Mesenchymal stem cell (in vitro differentiated cells and primary cell): ENCODE measurements around the gene SPNS1.

Source experiments
- DNase-seq: peaks from one replicate; pipeline ENCODE4 v3.0.0-alpha.2; 2013
- H2AFZ ChIP-seq: one replicate; pipeline ENCODE4 v1.6.1; 2013; ENCODE audit warnings: low read depth, mild to moderate bottlenecking, control low read depth, inconsistent platforms, low read length, moderate library complexity
- H2AK5ac ChIP-seq: 2 replicates; pipeline ENCODE4 v1.6.1; 2013; ENCODE audit warnings: low read length, moderate library complexity, mild to moderate bottlenecking, inconsistent platforms; ENCODE audit not compliant: severe bottlenecking
- H2BK120ac ChIP-seq: one replicate; pipeline ENCODE4 v1.6.1; 2013; ENCODE audit warnings: low read depth, mild to moderate bottlenecking, inconsistent platforms, low read length, moderate library complexity
- H2BK12ac ChIP-seq, 2 experiments: one replicate each; pipeline ENCODE4 v1.6.1; 2013; ENCODE audit warnings: inconsistent platforms in 2 of 2, low read length in 2 of 2, mild to moderate bottlenecking in 2 of 2, moderate library complexity in 2 of 2, control low read depth in 1 of 2
- H2BK15ac ChIP-seq: one replicate; pipeline ENCODE4 v1.6.1; 2013; ENCODE audit warnings: mild to moderate bottlenecking, low read depth, inconsistent platforms; ENCODE audit not compliant: poor library complexity, severe bottlenecking
- H2BK5ac ChIP-seq: 2 replicates; pipeline ENCODE4 v1.6.1; 2013; ENCODE audit warnings: low read depth, mild to moderate bottlenecking, low read length, control low read depth, inconsistent platforms; ENCODE audit not compliant: poor library complexity, severe bottlenecking
- H3K14ac ChIP-seq, 2 experiments: one replicate each; pipeline ENCODE4 v1.6.1; 2013; ENCODE audit warnings: inconsistent platforms in 2 of 2, low read length in 2 of 2, control low read depth in 1 of 2, mild to moderate bottlenecking in 1 of 2, moderate library complexity in 1 of 2
- H3K18ac ChIP-seq, 2 experiments: one replicate each; pipeline ENCODE4 v1.6.1; 2013; ENCODE audit warnings: inconsistent platforms in 2 of 2, low read length in 2 of 2, control low read depth in 1 of 2, low read depth in 1 of 2, mild to moderate bottlenecking in 1 of 2
- H3K23ac ChIP-seq, 2 experiments: one replicate each; pipeline ENCODE4 v1.6.1; 2013; ENCODE audit warnings: inconsistent platforms in 2 of 2, low read length in 2 of 2, mild to moderate bottlenecking in 2 of 2, moderate library complexity in 2 of 2, control low read depth in 1 of 2
- H3K27ac ChIP-seq: 2 replicates; pipeline ENCODE4 v1.5.1; 2013; ENCODE audit warnings: mild to moderate bottlenecking, moderate library complexity, low read length, control low read depth, inconsistent platforms; ENCODE audit not compliant: poor library complexity, severe bottlenecking
- H3K27me3 ChIP-seq, 2 experiments: 2 replicates each; pipeline versions ENCODE4 v1.6.1 to v1.7.0; 2013; ENCODE audit warnings: low read length in 2 of 2, mild to moderate bottlenecking in 2 of 2, moderate library complexity in 2 of 2, control low read depth in 1 of 2, inconsistent platforms in 1 of 2; ENCODE audit not compliant: control insufficient read depth in 1 of 2, insufficient read depth in 1 of 2
- H3K36me3 ChIP-seq, 2 experiments: 2 replicates each; pipeline versions ENCODE4 v1.6.1 to v1.7.0; 2013; ENCODE audit warnings: low read length in 2 of 2, control low read depth in 1 of 2, inconsistent platforms in 1 of 2, low read depth in 1 of 2, mild to moderate bottlenecking in 1 of 2; ENCODE audit not compliant: insufficient read depth in 2 of 2, control insufficient read depth in 1 of 2
- H3K4ac ChIP-seq, 2 experiments: one replicate each; pipeline ENCODE4 v1.6.1; 2013; ENCODE audit warnings: inconsistent platforms in 2 of 2, low read length in 2 of 2, mild to moderate bottlenecking in 2 of 2, moderate library complexity in 2 of 2, control low read depth in 1 of 2, low read depth in 1 of 2
- H3K4me1 ChIP-seq: 2 replicates; pipeline ENCODE4 v1.6.1; 2013; ENCODE audit warnings: low read depth, low read length, control low read depth; ENCODE audit not compliant: control insufficient read depth, insufficient read depth
- H3K4me2 ChIP-seq: 2 replicates; pipeline ENCODE4 v1.6.1; 2013; ENCODE audit warnings: low read length, mild to moderate bottlenecking, inconsistent platforms; ENCODE audit not compliant: poor library complexity, severe bottlenecking
- H3K4me3 ChIP-seq, 2 experiments: 2 replicates each; pipeline versions ENCODE4 v1.5.1 to v1.7.0; 2013; ENCODE audit warnings: low read length in 2 of 2, mild to moderate bottlenecking in 2 of 2, control low read depth in 1 of 2, low read depth in 1 of 2; ENCODE audit not compliant: insufficient read depth in 1 of 2
- H3K79me1 ChIP-seq: replicated peaks from 2 replicates; pipeline ENCODE4 v1.6.1; 2013; ENCODE audit warnings: mild to moderate bottlenecking, control low read depth, low read length, inconsistent platforms; ENCODE audit not compliant: poor library complexity, severe bottlenecking
- H3K9ac ChIP-seq: 2 replicates; pipeline ENCODE4 v1.7.0; 2013; ENCODE audit warnings: mild to moderate bottlenecking, low read length, moderate library complexity
- H3K9me3 ChIP-seq: 2 replicates; pipeline ENCODE4 v1.7.0; 2013; ENCODE audit warnings: mild to moderate bottlenecking, low read length; ENCODE audit not compliant: control insufficient read depth
- H4K8ac ChIP-seq: one replicate; pipeline ENCODE4 v1.6.1; 2013; ENCODE audit warnings: inconsistent platforms, mild to moderate bottlenecking, low read length, moderate library complexity
- H4K91ac ChIP-seq: one replicate; pipeline ENCODE4 v1.6.1; 2013; ENCODE audit warnings: mild to moderate bottlenecking, low read length, inconsistent platforms
- WGBS: methylation state at CpG from one replicate; pipeline ENCODE4 v1.1.7; 2013; ENCODE audit warnings: mixed read lengths; 5-methylcytosine and 5-hydroxymethylcytosine counted together

SPNS1 gene

GRCh38 chr16:29011851-29012250 is 37.3 kb downstream of the SPNS1 start:
- Histone ChIP-seq H2BK15ac (no peak overlapping the region), H3K4me3 (no peak overlapping the region), H3K4ac (no peak overlapping the region), H3K27ac (no peak overlapping the region), H2AFZ (no peak overlapping the region), H3K27me3 (peaks cover 0 to 6% of the 10 kb centered on the region in 2 experiments), H4K8ac (no peak overlapping the region), H2AK5ac (no peak overlapping the region), H3K4me1 (peaks cover 2% of the 10 kb centered on the region), H3K79me1 (no peaks in the 10 kb centered on the region), H2BK120ac (no peak overlapping the region), H2BK5ac (no peak overlapping the region), H3K9me3 (no peaks in the 10 kb centered on the region), H2BK12ac (no peak overlapping the region), H3K18ac (no peak overlapping the region), H3K23ac (no peak overlapping the region), H3K4me2 (no peak overlapping the region), H3K36me3 (no peaks in the 10 kb centered on the region), H4K91ac (no peak overlapping the region), H3K9ac (no peak overlapping the region), H3K14ac (no peak overlapping the region)
- 77% methylated on average over 4 of the region's 4 CpGs for WGBS
- no peak for DNase-seq

GRCh38 chr16:29012913-29013553 is 38.5 kb downstream of the SPNS1 start:
- 76% methylated on average over 8 of the region's 9 CpGs for WGBS
- Histone ChIP-seq H3K36me3 (no peaks in the 10 kb centered on the region), H3K4ac (no peak overlapping the region), H2AK5ac (no peak overlapping the region), H3K4me1 (peaks cover under 1% of the 10 kb centered on the region), H3K9me3 (no peaks in the 10 kb centered on the region), H3K23ac (no peak overlapping the region), H3K4me3 (no peak overlapping the region), H2BK12ac (no peak overlapping the region), H3K14ac (no peak overlapping the region), H2AFZ (no peak overlapping the region), H4K8ac (no peak overlapping the region), H3K9ac (no peak overlapping the region), H3K18ac (no peak overlapping the region), H3K79me1 (no peaks in the 10 kb centered on the region), H3K4me2 (no peak overlapping the region), H2BK15ac (no peak overlapping the region), H2BK5ac (no peak overlapping the region), H3K27ac (no peak overlapping the region), H2BK120ac (no peak overlapping the region), H3K27me3 (peaks cover 0 to 6% of the 10 kb centered on the region in 2 experiments), H4K91ac (no peak overlapping the region)
- no peak for DNase-seq

GRCh38 chr16:29014561-29015069 is 40.0 kb downstream of the SPNS1 start:
- Histone ChIP-seq H3K27me3 (no peaks in the 10 kb centered on the region), H2AFZ (no peak overlapping the region), H4K8ac (no peak overlapping the region), H3K4me2 (no peak overlapping the region), H4K91ac (no peak overlapping the region), H2BK12ac (no peak overlapping the region), H2BK5ac (no peak overlapping the region), H3K9ac (no peak overlapping the region), H3K4ac (no peak overlapping the region), H3K4me1 (no peaks in the 10 kb centered on the region), H3K79me1 (no peaks in the 10 kb centered on the region), H2BK15ac (no peak overlapping the region), H3K18ac (no peak overlapping the region), H3K36me3 (no peaks in the 10 kb centered on the region), H2AK5ac (no peak overlapping the region), H3K4me3 (no peak overlapping the region), H3K14ac (no peak overlapping the region), H3K27ac (no peak overlapping the region), H3K9me3 (no peaks in the 10 kb centered on the region), H2BK120ac (no peak overlapping the region), H3K23ac (no peak overlapping the region)
- DNase-seq = no peak
- 92% methylated on average over 3 of the region's 3 CpGs for WGBS

GRCh38 chr16:29022196-29022595 is 47.6 kb downstream of the SPNS1 start:
- Histone ChIP-seq H2BK12ac (no peak overlapping the region), H4K91ac (no peak overlapping the region), H4K8ac (no peak overlapping the region), H3K9ac (no peak overlapping the region), H2BK5ac (no peak overlapping the region), H3K23ac (no peak overlapping the region), H3K4me2 (no peak overlapping the region), H3K4me3 (no peak overlapping the region), H3K27ac (no peak overlapping the region), H3K4ac (no peak overlapping the region), H3K79me1 (no peaks in the 10 kb centered on the region), H2AK5ac (no peak overlapping the region), H3K4me1 (no peaks in the 10 kb centered on the region), H2AFZ (no peak overlapping the region), H2BK15ac (no peak overlapping the region), H3K18ac (no peak overlapping the region), H3K36me3 (no peaks in the 10 kb centered on the region), H2BK120ac (no peak overlapping the region), H3K14ac (no peak overlapping the region), H3K9me3 (no peaks in the 10 kb centered on the region), H3K27me3 (peaks cover 0 to 14% of the 10 kb centered on the region in 2 experiments)
- no peak for DNase-seq
- WGBS = 100% methylated on average over 3 of the region's 5 CpGs
